ENCODE data around the gene GTF2IRD2. TPM values are rescaled to one million over a fixed set of nuclear protein-coding genes. Genes with fewer than 3 reads are reported as not detected.
"Not testable (repeated sequence)": the region's sequence is repeated elsewhere in the genome, so short reads cannot be mapped to it uniquely, and the experiment has no call there.

Gene GTF2IRD2
- total RNA-seq, 2 donors from 2014 or later = 23.4 to 36.0 TPM

DNA sequence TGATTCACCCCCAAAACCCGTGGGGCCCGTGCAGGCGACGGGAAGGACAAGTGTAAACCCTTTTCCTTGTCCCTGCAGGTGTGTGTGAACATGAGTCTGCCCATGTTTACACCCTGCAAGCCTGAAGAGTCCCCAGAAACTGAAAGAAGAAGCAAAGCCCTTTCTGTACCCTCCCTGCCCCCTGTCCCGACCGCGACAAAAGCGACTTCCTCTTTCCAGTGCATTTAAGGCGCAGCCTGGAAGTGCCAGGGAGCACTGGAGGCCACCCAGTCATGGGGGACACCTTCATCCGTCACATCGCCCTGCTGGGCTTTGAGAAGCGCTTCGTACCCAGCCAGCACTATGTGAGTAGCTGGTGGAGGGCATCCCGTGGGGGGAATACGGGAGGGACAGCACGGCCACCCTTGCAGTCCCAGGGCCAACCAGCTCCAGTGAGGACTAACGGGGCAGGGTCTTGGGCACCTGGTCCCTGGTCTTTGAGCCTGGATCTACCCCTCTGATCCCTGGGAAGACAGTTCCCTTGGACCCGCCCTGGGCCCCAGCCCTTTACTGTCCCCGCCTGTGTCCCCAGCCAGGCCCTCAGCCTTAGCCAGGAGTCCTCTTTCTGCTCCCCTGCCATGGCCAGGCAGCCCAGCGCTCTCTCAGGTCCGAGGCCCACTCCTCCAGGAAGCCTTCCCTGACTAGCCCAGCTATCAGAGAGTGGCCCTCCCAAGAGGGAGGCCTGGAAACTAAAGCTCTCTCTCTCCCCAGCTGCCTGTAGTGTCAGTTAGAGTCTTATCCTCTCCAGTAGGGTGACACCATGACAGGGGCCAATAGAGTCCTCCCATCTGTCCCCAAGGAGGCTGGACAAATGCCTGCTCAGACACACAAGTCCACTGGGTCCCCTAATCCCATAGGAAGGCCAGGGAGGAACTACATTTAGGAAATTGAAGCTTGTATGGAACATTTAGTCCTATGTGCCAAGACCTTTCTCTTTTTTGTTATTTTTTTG, 77.3 kb downstream of the GTF2IRD2 start, which contains the start of gene NCF1:
Gene NCF1 (plus strand): TSS at position 252 of the 991 bp plus-strand sequence. CDS start 21 bp downstream, at position 273.
- H3K27ac ChIP-seq; H3K27me3 ChIP-seq (replicated peaks; ENCODE audit: insufficient read depth); DNase-seq (ENCODE audit: low spot score); H3K9me3 ChIP-seq; H3K4me3 ChIP-seq; intact Hi-C loops (cut with DNase I); H3K4me1 ChIP-seq (replicated peaks); H3K36me3 ChIP-seq: not testable (repeated sequence)
- WGBS = no CpG with 5 or more reads among the region's 21 CpGs

GRCh38 chr7:74772093-74772492, 79.3 kb downstream of the GTF2IRD2 start:
- H3K36me3 ChIP-seq; intact Hi-C loops (cut with DNase I); H3K9me3 ChIP-seq; H3K27me3 ChIP-seq (replicated peaks; ENCODE audit: insufficient read depth); DNase-seq (ENCODE audit: low spot score); H3K4me1 ChIP-seq (replicated peaks); H3K4me3 ChIP-seq; H3K27ac ChIP-seq: not testable (repeated sequence)
- WGBS = 100% methylated on average over 3 of the region's 6 CpGs

- H3K27ac ChIP-seq; H3K27me3 ChIP-seq (replicated peaks; ENCODE audit: insufficient read depth); H3K9me3 ChIP-seq; H3K4me3 ChIP-seq; H3K36me3 ChIP-seq; DNase-seq (ENCODE audit: low spot score); intact Hi-C loops (cut with DNase I); H3K4me1 ChIP-seq (replicated peaks): not testable (repeated sequence)
- 97% methylated on average over 4 of the region's 7 CpGs for WGBS
Observed at GRCh38 chr7:74770062-74770461, 81.3 kb downstream of the GTF2IRD2 start.

DNA sequence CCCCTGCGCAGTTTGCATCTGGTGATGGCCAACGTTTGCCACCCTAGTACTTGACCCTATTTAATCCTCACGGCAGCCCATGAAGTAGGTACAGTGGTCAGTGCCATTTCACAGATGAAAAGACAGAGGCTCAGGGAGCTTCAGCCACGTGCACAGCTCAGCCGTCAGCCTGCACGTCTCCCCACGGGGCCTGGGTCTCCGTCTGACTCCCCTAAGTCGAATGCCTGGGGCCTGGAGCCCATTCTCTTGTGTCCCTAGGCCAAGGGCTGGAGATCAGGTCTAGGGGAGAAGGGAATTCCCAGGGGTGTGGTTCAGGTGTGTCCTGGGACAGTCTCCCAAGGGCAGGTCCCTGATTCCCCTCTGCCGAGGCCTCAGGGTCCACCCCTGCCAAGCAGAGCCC, 84.4 kb downstream of the GTF2IRD2 start:
- H3K4me1 ChIP-seq (replicated peaks); H3K36me3 ChIP-seq; intact Hi-C loops (cut with DNase I); H3K27ac ChIP-seq; DNase-seq (ENCODE audit: low spot score); H3K4me3 ChIP-seq; H3K9me3 ChIP-seq; H3K27me3 ChIP-seq (replicated peaks; ENCODE audit: insufficient read depth): not testable (repeated sequence)
- WGBS = 100% methylated on average over 1 of the region's 10 CpGs

GRCh38 chr7:74766509-74766908, 84.9 kb downstream of the GTF2IRD2 start:
- DNase-seq (ENCODE audit: low spot score); H3K27ac ChIP-seq; H3K36me3 ChIP-seq; intact Hi-C loops (cut with DNase I); H3K4me3 ChIP-seq; H3K27me3 ChIP-seq (replicated peaks; ENCODE audit: insufficient read depth); H3K4me1 ChIP-seq (replicated peaks); H3K9me3 ChIP-seq: not testable (repeated sequence)
- no CpG with 5 or more reads among the region's 7 CpGs for WGBS

DNA sequence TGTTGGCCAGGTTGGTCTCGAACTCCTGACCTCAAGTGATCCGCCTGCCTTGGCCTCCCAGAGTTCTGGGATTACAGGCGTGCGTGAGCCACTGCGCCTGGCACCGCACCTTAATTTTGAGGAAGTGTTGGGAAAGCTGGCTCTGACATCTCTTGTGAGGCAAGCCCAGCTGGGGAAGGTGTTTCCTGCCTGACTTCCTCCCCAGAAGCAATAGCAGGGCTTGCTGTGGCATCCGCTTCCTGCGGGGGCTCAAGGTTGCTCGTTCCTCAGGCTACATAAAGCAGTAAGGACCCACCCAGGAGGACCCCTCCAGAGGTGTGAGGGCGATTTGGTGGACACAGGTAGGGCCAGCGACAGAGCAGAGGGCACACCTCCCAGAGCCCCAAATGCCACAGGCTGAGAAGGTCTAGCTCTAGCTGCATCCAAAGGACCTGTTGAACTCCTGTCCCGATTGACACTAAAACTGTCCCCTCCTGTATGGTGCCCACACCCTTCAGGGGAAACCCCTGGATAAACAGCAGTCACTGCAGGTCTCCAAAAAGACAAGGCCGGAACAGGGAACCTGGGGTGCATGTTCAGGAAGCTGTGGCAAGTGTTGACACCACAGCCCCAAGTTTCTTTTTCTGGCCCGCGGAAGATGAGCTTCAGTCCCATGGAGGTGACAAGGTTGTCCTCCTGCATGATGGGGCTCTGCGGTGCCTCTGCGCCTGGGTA, 86.0 kb downstream of the GTF2IRD2 start:
- intact Hi-C loops (cut with DNase I); H3K9me3 ChIP-seq; H3K27ac ChIP-seq; H3K4me3 ChIP-seq; DNase-seq (ENCODE audit: low spot score); H3K27me3 ChIP-seq (replicated peaks; ENCODE audit: insufficient read depth); H3K36me3 ChIP-seq; H3K4me1 ChIP-seq (replicated peaks): not testable (repeated sequence)
- WGBS = no CpG with 5 or more reads among the region's 17 CpGs

- H3K36me3 ChIP-seq; H3K4me1 ChIP-seq (replicated peaks); intact Hi-C loops (cut with DNase I); H3K27me3 ChIP-seq (replicated peaks; ENCODE audit: insufficient read depth); DNase-seq (ENCODE audit: low spot score); H3K27ac ChIP-seq; H3K4me3 ChIP-seq; H3K9me3 ChIP-seq: not testable (repeated sequence)
- no CpG with 5 or more reads among the region's 3 CpGs for WGBS
Observed at GRCh38 chr7:74758982-74759381, 92.4 kb downstream of the GTF2IRD2 start.

DNA sequence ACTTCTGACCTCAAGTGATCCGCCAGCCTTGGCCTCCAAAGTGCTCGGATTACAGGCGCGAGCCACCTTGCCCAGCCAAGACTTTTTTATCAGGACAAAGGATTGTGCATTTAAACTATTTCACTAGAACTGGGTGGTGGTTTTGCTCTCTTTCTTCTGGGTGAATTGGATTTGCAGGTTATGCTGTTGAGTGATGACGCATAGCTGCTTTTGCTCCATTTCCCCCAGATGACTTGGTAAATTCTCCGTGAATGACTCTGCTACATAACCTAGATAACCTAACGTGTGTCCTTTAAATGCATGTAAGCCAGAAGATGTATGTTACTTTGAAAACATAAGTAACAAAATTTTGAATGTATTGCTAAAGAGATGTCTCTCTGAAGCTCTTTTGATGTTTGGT, 93.1 kb downstream of the GTF2IRD2 start:
- intact Hi-C loops (cut with DNase I); H3K27ac ChIP-seq; H3K4me3 ChIP-seq; H3K4me1 ChIP-seq (replicated peaks); H3K36me3 ChIP-seq; DNase-seq (ENCODE audit: low spot score); H3K27me3 ChIP-seq (replicated peaks; ENCODE audit: insufficient read depth); H3K9me3 ChIP-seq: not testable (repeated sequence)
- no CpG with 5 or more reads among the region's 7 CpGs for WGBS

- H3K4me1 ChIP-seq (replicated peaks); H3K36me3 ChIP-seq; H3K27ac ChIP-seq; H3K9me3 ChIP-seq; intact Hi-C loops (cut with DNase I); H3K27me3 ChIP-seq (replicated peaks; ENCODE audit: insufficient read depth); H3K4me3 ChIP-seq: not testable (repeated sequence)
- 39% methylated on average over 5 of the region's 5 CpGs for WGBS
- peak; percentile 4 for DNase-seq (ENCODE audit: low spot score)
Observed at GRCh38 chr7:74756673-74757072, 94.7 kb downstream of the GTF2IRD2 start.

- H3K9me3 ChIP-seq; H3K27me3 ChIP-seq (replicated peaks; ENCODE audit: insufficient read depth); H3K27ac ChIP-seq; intact Hi-C loops (cut with DNase I); H3K36me3 ChIP-seq; DNase-seq (ENCODE audit: low spot score); H3K4me3 ChIP-seq; H3K4me1 ChIP-seq (replicated peaks): not testable (repeated sequence)
- no CpG with 5 or more reads among the region's 9 CpGs for WGBS
Observed at GRCh38 chr7:74753921-74754482, 97.4 kb downstream of the GTF2IRD2 start.
